IPS-18c (cell line): Measurements from ENCODE around the gene TDRD7.

ENCODE experiments used
- H3K4me3 ChIP-seq: 2 replicates; pipeline ENCODE4 v1.7.0; 2013; ENCODE audit warnings: low read depth, mild to moderate bottlenecking, low read length, moderate library complexity; ENCODE audit not compliant: insufficient read depth
- H3K9me3 ChIP-seq: one replicate; pipeline ENCODE4 v1.6.1; 2013; ENCODE audit warnings: mild to moderate bottlenecking, low read length, moderate library complexity; ENCODE audit not compliant: control insufficient read depth, insufficient read depth

TDRD7 gene

GRCh38 chr9:97505845-97506244 is 93.9 kb downstream of the TDRD7 start:
- no peak overlapping the region for H3K4me3 ChIP-seq
- H3K9me3 ChIP-seq: no peaks in the 10 kb centered on the region

GRCh38 chr9:97506306-97506705 is 94.4 kb downstream of the TDRD7 start:
- H3K9me3 ChIP-seq: no peaks in the 10 kb centered on the region
- no peak overlapping the region for H3K4me3 ChIP-seq

- Histone ChIP-seq H3K4me3 (no peak overlapping the region), H3K9me3 (no peaks in the 10 kb centered on the region)
These were observed 94.9 kb downstream of the TDRD7 start for GRCh38 chr9:97506787-97507186.

- Histone ChIP-seq H3K4me3 (no peak overlapping the region), H3K9me3 (no peaks in the 10 kb centered on the region)
These were observed 95.6 kb downstream of the TDRD7 start for GRCh38 chr9:97507428-97507984.

- no peaks in the 10 kb centered on the region for H3K9me3 ChIP-seq
These were observed 97.0 kb downstream of the TDRD7 start for GRCh38 chr9:97508852-97509251.

GRCh38 chr9:97510797-97511654 is 99.1 kb downstream of the TDRD7 start:
- Histone ChIP-seq H3K4me3 (no peak overlapping the region), H3K9me3 (no peaks in the 10 kb centered on the region)

More at GRCh38 chr9:97508852-97509251, 97.0 kb downstream of the TDRD7 start:
- H3K4me3 ChIP-seq: no peak overlapping the region

- Histone ChIP-seq H3K4me3 (no peak overlapping the region), H3K9me3 (no peaks in the 10 kb centered on the region)
These were observed 99.9 kb downstream of the TDRD7 start for GRCh38 chr9:97511655-97512427.

GRCh38 chr9:97512966-97513560 is 101.2 kb downstream of the TDRD7 start:
- H3K9me3 ChIP-seq: no peaks in the 10 kb centered on the region
- H3K4me3 ChIP-seq: no peak overlapping the region

GRCh38 chr9:97514531-97514930 is 102.6 kb downstream of the TDRD7 start:
- Histone ChIP-seq H3K9me3 (peaks cover 2% of the 10 kb centered on the region), H3K4me3 (no peak overlapping the region)

GRCh38 chr9:97515662-97516061 is 103.8 kb downstream of the TDRD7 start:
- H3K4me3 ChIP-seq: no peak overlapping the region
- H3K9me3 ChIP-seq: peaks cover 2% of the 10 kb centered on the region

GRCh38 chr9:97516111-97516510 is 104.2 kb downstream of the TDRD7 start:
- H3K9me3 ChIP-seq: peaks cover 2% of the 10 kb centered on the region
- H3K4me3 ChIP-seq: no peak overlapping the region

GRCh38 chr9:97517331-97518089 is 105.6 kb downstream of the TDRD7 start:
- peaks cover 2% of the 10 kb centered on the region for H3K9me3 ChIP-seq
- H3K4me3 ChIP-seq: no peak overlapping the region

- H3K4me3 ChIP-seq: no peak overlapping the region
- peaks cover 2% of the 10 kb centered on the region for H3K9me3 ChIP-seq
These were observed 106.4 kb downstream of the TDRD7 start for GRCh38 chr9:97518166-97518908.

- Histone ChIP-seq H3K4me3 (no peak overlapping the region), H3K9me3 (peaks cover 2% of the 10 kb centered on the region)
These were observed 107.0 kb downstream of the TDRD7 start for GRCh38 chr9:97518909-97519307.

GRCh38 chr9:97519441-97519970 is 107.6 kb downstream of the TDRD7 start:
- Histone ChIP-seq H3K9me3 (peaks cover 2% of the 10 kb centered on the region), H3K4me3 (no peak overlapping the region)
